Activated CD4-positive, alpha-beta T cell treated with anti-CD3 and anti-CD28 coated beads, Interleukin-2, amount 50 U/mL, for 1 hour (primary cell): Measurements from ENCODE around the gene EDC4.
"Not testable (repeated sequence)": the region's sequence is repeated elsewhere in the genome, so short reads cannot be mapped to it uniquely, and the experiment has no call there.

Experiments
- DNase-seq: peaks from one replicate; pipeline ENCODE4 v3.0.0-alpha.2; 2020

The EDC4 gene

GRCh38 chr16:67881621-67882161 is 8.8 kb downstream of the EDC4 start:
- no peak for DNase-seq

GRCh38 chr16:67882374-67883145 is 9.7 kb downstream of the EDC4 start:
- DNase-seq, result no peak

GRCh38 chr16:67883146-67883871 is 10.5 kb downstream of the EDC4 start:
- no peak for DNase-seq

- peak; percentile 77 for DNase-seq
Observed at GRCh38 chr16:67883872-67884261, 11.0 kb downstream of the EDC4 start.

- no peak for DNase-seq
Observed at GRCh38 chr16:67884684-67885083, 11.8 kb downstream of the EDC4 start, which contains the start of gene NRN1L. Gene NRN1L (plus strand): TSS chr16:67884885. CDS start chr16:67884904, 19 bp downstream.

- DNase-seq, result no peak
Observed at GRCh38 chr16:67885545-67885944, 12.7 kb downstream of the EDC4 start.

GRCh38 chr16:67885976-67886375 is 13.1 kb downstream of the EDC4 start:
- no peak for DNase-seq

GRCh38 chr16:67886387-67886786 is 13.5 kb downstream of the EDC4 start:
- DNase-seq, result no peak

GRCh38 chr16:67888331-67888730 is 15.5 kb downstream of the EDC4 start:
- no peak for DNase-seq

- no peak for DNase-seq
Observed at GRCh38 chr16:67892375-67892774, 19.5 kb downstream of the EDC4 start.

GRCh38 chr16:67892899-67893742 is 20.3 kb downstream of the EDC4 start, which contains the start of gene PSKH1:
Gene PSKH1 (plus strand): TSS chr16:67893254. CDS start chr16:67908750, 15,496 bp downstream.
- peak; percentile 93 for DNase-seq

- DNase-seq, result no peak
Observed at GRCh38 chr16:67893743-67894399, 21.0 kb downstream of the EDC4 start.

GRCh38 chr16:67897231-67897630 is 24.4 kb downstream of the EDC4 start:
- no peak for DNase-seq

- no peak for DNase-seq
Observed at GRCh38 chr16:67901734-67902133, 28.9 kb downstream of the EDC4 start.

GRCh38 chr16:67902831-67903230 is 30.0 kb downstream of the EDC4 start:
- no peak for DNase-seq

GRCh38 chr16:67907397-67908180 is 34.7 kb downstream of the EDC4 start:
- no peak for DNase-seq

- no peak for DNase-seq
Observed at GRCh38 chr16:67909056-67909742, 36.3 kb downstream of the EDC4 start.

GRCh38 chr16:67910158-67910557 is 37.3 kb downstream of the EDC4 start:
- DNase-seq, result no peak

GRCh38 chr16:67914758-67915495 is 42.1 kb downstream of the EDC4 start:
- DNase-seq, result no peak

- not testable (repeated sequence) for DNase-seq
Observed at GRCh38 chr16:67915496-67915769, 42.6 kb downstream of the EDC4 start.
